ENCODE data around the gene SYNE1.
"Not testable (repeated sequence)": the region's sequence is repeated elsewhere in the genome, so short reads cannot be mapped to it uniquely, and the experiment has no call there.

Gene SYNE1

DNA sequence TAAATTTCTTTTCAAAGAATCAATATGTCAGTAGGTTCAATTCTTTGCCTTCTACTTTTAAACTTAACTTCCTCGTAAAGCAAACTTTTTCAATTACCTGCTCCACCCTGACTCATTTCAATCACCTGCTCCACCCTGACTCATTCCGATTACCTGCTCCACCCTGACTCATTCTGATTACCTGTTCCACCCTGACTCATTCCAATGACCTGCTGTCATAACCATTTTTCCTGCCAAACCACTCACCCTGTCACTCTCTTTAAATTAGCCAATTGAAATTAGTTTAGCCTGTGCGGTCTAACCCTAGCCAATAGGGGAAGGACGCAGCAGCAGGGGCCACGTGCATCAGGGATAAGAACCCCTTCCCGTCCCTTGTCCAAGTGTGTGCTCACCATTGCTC, 141.7 kb downstream of the SYNE1 start:
- not testable (repeated sequence) for H3K4me1 Mint-ChIP-seq; H3K36me3 Mint-ChIP-seq; H3K9me3 Mint-ChIP-seq; ATAC-seq; DNase-seq (ENCODE audit: low spot score in 2 of 2); H3K4me3 Mint-ChIP-seq; H3K27ac Mint-ChIP-seq

DNA sequence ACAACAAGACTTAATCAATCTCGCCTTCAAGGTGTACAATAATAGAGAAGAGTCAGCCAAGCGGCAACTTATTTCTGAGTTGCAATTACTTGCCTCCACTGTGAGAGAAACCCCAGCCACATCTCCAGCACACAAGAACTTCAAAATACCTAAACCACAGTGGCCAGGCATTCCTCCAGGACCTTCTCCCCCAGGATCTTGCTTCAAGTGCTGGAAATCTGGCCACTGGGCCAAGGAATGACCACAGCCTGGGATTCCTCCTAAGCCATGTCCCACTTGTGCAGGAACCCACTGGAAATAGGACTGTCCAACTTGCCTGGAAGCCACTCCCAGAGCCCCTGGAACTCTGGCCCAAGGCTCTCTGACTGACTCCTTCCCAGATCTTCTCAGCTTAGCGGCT, 144.9 kb downstream of the SYNE1 start:
- not testable (repeated sequence) for H3K36me3 Mint-ChIP-seq, H3K9me3 Mint-ChIP-seq, H3K27ac Mint-ChIP-seq

DNA sequence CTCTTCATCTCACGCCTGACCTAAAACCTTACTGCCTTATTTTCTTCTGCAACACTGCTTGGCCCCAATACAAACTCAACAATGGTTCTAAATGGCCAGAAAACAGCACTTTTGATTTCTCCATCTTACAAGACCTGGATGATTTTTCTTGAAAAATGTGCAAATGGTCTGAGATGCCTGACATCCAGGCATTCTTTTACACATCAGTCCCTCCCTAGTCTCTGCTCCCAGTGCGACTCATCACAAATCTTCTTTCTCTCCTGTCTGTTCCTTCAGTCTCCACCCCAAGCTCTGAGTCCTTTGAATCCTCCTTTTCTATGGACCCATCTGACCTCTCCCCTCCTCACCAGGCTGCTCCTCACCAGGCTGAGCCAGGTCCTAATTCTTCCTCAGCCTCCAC, 145.7 kb downstream of the SYNE1 start:
- H3K9me3 Mint-ChIP-seq; H3K4me1 Mint-ChIP-seq; ATAC-seq; H3K36me3 Mint-ChIP-seq; H3K4me3 Mint-ChIP-seq; H3K27ac Mint-ChIP-seq; DNase-seq (ENCODE audit: low spot score in 2 of 2): not testable (repeated sequence)

More for the DNA sequence above, 144.9 kb downstream of the SYNE1 start:
- not testable (repeated sequence) for H3K4me3 Mint-ChIP-seq; ATAC-seq; H3K4me1 Mint-ChIP-seq; DNase-seq (ENCODE audit: low spot score in 2 of 2)

- ATAC-seq, H3K27ac Mint-ChIP-seq: not testable (repeated sequence)
Measured at GRCh38 chr6:152490971-152491378, 146.2 kb downstream of the SYNE1 start.

GRCh38 chr6:152484806-152485205, 152.4 kb downstream of the SYNE1 start:
- Mint-ChIP-seq H3K9me3 (no peaks in the 10 kb centered on the region), H3K27ac (no peak overlapping the region)
- no peak for DNase-seq (ENCODE audit: low spot score in 2 of 2)

More at GRCh38 chr6:152490971-152491378, 146.2 kb downstream of the SYNE1 start:
- H3K36me3 Mint-ChIP-seq; DNase-seq (ENCODE audit: low spot score in 2 of 2); H3K4me3 Mint-ChIP-seq; H3K4me1 Mint-ChIP-seq; H3K9me3 Mint-ChIP-seq: not testable (repeated sequence)

GRCh38 chr6:152482289-152482688, 154.9 kb downstream of the SYNE1 start:
- DNase-seq (ENCODE audit: low spot score in 2 of 2) (no peak), ATAC-seq (no peak)
- Mint-ChIP-seq H3K4me1 (no peaks in the 10 kb centered on the region), H3K27ac (no peak overlapping the region), H3K36me3 (peaks cover 9% of the 10 kb centered on the region), H3K9me3 (no peaks in the 10 kb centered on the region), H3K4me3 (no peak overlapping the region)

More at GRCh38 chr6:152484806-152485205, 152.4 kb downstream of the SYNE1 start:
- peaks cover 9% of the 10 kb centered on the region for H3K36me3 Mint-ChIP-seq
- no peak overlapping the region for H3K4me3 Mint-ChIP-seq
- ATAC-seq: no peak
- H3K4me1 Mint-ChIP-seq: no peaks in the 10 kb centered on the region

GRCh38 chr6:152478377-152479010, 158.7 kb downstream of the SYNE1 start:
- H3K27ac Mint-ChIP-seq: no peak overlapping the region
- H3K4me1 Mint-ChIP-seq: no peaks in the 10 kb centered on the region
- no peaks in the 10 kb centered on the region for H3K9me3 Mint-ChIP-seq
- peaks cover 5% of the 10 kb centered on the region for H3K36me3 Mint-ChIP-seq
- no peak for ATAC-seq
- no peak for DNase-seq (ENCODE audit: low spot score in 2 of 2)
- H3K4me3 Mint-ChIP-seq: no peak overlapping the region

GRCh38 chr6:152474354-152474753, 162.8 kb downstream of the SYNE1 start:
- peaks cover 18% of the 10 kb centered on the region for H3K36me3 Mint-ChIP-seq
- no peak for DNase-seq (ENCODE audit: low spot score in 2 of 2)
- ATAC-seq: no peak
- H3K4me3 Mint-ChIP-seq: no peak overlapping the region
- no peaks in the 10 kb centered on the region for H3K4me1 Mint-ChIP-seq
- no peak overlapping the region for H3K27ac Mint-ChIP-seq
- H3K9me3 Mint-ChIP-seq: no peaks in the 10 kb centered on the region

DNA sequence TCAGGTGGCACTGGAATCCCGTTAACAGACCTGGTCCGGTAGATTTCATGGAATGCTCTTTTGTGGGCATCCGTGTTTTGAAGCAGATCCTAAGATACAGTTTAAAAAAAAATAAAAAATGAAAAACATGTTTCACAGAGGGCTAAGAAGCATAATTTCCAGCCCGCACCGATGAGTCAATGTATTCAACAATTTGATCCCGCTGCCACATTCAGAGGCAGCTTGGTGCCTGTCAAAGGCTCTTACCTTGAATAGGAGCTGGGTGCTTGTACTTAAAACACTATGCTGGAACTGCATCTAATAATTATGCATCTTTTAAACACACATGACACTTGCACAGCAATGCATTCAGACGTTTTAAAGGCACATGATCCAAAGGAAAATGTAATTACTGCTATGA, 164.8 kb downstream of the SYNE1 start:
- no peak overlapping the region for H3K4me3 Mint-ChIP-seq

GRCh38 chr6:152471456-152472265, 165.5 kb downstream of the SYNE1 start:
- Mint-ChIP-seq H3K9me3 (no peaks in the 10 kb centered on the region), H3K4me1 (no peaks in the 10 kb centered on the region), H3K4me3 (no peak overlapping the region), H3K27ac (no peak overlapping the region), H3K36me3 (peaks cover 18% of the 10 kb centered on the region)
- ATAC-seq: no peak
- no peak for DNase-seq (ENCODE audit: low spot score in 2 of 2)

More for the DNA sequence above, 164.8 kb downstream of the SYNE1 start:
- ATAC-seq (no peak), DNase-seq (ENCODE audit: low spot score in 2 of 2) (no peak)
- peaks cover 18% of the 10 kb centered on the region for H3K36me3 Mint-ChIP-seq
- no peaks in the 10 kb centered on the region for H3K4me1 Mint-ChIP-seq
- no peaks in the 10 kb centered on the region for H3K9me3 Mint-ChIP-seq
- H3K27ac Mint-ChIP-seq: no peak overlapping the region

GRCh38 chr6:152463164-152463563, 174.0 kb downstream of the SYNE1 start:
- ATAC-seq (no peak), DNase-seq (ENCODE audit: low spot score in 2 of 2) (no peak)
- Mint-ChIP-seq H3K4me1 (no peaks in the 10 kb centered on the region), H3K4me3 (no peak overlapping the region), H3K27ac (no peak overlapping the region), H3K9me3 (no peaks in the 10 kb centered on the region), H3K36me3 (peaks cover 8% of the 10 kb centered on the region)

GRCh38 chr6:152462716-152463115, 174.4 kb downstream of the SYNE1 start:
- no peaks in the 10 kb centered on the region for H3K4me1 Mint-ChIP-seq
- DNase-seq (ENCODE audit: low spot score in 2 of 2) (no peak), ATAC-seq (no peak)
- H3K27ac Mint-ChIP-seq: no peak overlapping the region
- H3K9me3 Mint-ChIP-seq: no peaks in the 10 kb centered on the region
- no peak overlapping the region for H3K4me3 Mint-ChIP-seq
- peaks cover 8% of the 10 kb centered on the region for H3K36me3 Mint-ChIP-seq

- Mint-ChIP-seq H3K4me3 (no peak overlapping the region), H3K4me1 (no peaks in the 10 kb centered on the region), H3K27ac (no peak overlapping the region), H3K36me3 (peaks cover 8% of the 10 kb centered on the region), H3K9me3 (no peaks in the 10 kb centered on the region)
- DNase-seq (ENCODE audit: low spot score in 2 of 2) (no peak), ATAC-seq (no peak)
Measured at GRCh38 chr6:152461556-152461955, 175.6 kb downstream of the SYNE1 start.

- no peak for DNase-seq (ENCODE audit: low spot score in 2 of 2)
- no peak for ATAC-seq
- Mint-ChIP-seq H3K27ac (no peak overlapping the region), H3K9me3 (no peaks in the 10 kb centered on the region), H3K36me3 (peaks cover 8% of the 10 kb centered on the region), H3K4me1 (no peaks in the 10 kb centered on the region), H3K4me3 (no peak overlapping the region)
Measured at GRCh38 chr6:152458648-152459644, 178.2 kb downstream of the SYNE1 start.

GRCh38 chr6:152457949-152458624, 179.1 kb downstream of the SYNE1 start:
- no peak overlapping the region for H3K27ac Mint-ChIP-seq
- DNase-seq (ENCODE audit: low spot score in 2 of 2) (no peak), ATAC-seq (no peak)
- H3K4me3 Mint-ChIP-seq: no peak overlapping the region
- no peaks in the 10 kb centered on the region for H3K4me1 Mint-ChIP-seq
- no peaks in the 10 kb centered on the region for H3K9me3 Mint-ChIP-seq
- H3K36me3 Mint-ChIP-seq: peaks cover 8% of the 10 kb centered on the region

All from stimulated activated effector memory CD8-positive, alpha-beta T cell treated with anti-CD3 and anti-CD28 coated beads, Interleukin-12 subunit alpha, Interleukin-12 subunit beta, amount 100 ng/mL, for 72 hours (primary cell).